ENCODE measurements around the gene PPM1K.

The PPM1K gene

GRCh38 chr4:88216395-88216794 lies 68.0 kb downstream of the PPM1K start:
- no peak for DNase-seq

DNA sequence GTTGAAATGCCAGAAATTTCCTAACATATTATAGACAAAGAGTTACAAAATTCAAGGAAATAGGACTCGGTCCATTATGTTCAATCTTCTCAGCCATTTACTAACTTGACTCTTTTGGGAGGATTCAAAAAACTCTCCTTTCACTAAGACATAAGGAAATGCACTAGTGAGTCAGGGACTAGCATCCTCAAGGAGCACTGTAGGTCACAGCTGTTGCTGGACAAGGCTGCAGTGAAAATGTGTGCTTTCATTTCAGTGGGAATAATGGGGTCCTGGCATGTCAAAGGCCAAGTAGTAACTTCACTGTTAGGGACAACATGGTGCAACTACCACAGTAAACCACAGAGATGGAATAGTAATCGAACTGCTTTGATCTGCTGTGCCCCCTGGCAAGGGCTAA lies 69.0 kb downstream of the PPM1K start:
- DNase-seq = no peak

DNA sequence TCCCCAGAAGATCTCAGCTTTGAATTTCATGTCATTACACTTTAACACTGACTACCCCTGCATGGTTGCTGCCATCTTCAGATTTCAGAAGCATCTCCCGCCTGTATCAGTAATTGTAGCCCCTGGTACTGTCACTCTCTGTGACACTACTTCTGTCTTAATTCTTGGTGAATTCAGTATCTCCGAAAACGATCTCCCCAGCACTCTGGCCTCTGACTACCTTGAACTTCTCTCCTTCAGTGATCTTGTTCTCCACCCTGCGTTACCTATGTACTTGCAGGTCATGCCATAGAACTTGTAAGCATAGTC lies 72.2 kb downstream of the PPM1K start:
- DNase-seq = no peak

- DNase-seq = no peak
These were observed 72.7 kb downstream of the PPM1K start for GRCh38 chr4:88211473-88212252.

- DNase-seq = no peak
These were observed 76.2 kb downstream of the PPM1K start for GRCh38 chr4:88208156-88208555.
